WTC11 (cell line): ENCODE results near the gene RDH12. TPM values are rescaled to one million over a fixed set of nuclear protein-coding genes. Genes with fewer than 3 reads are reported as not detected.
"Not testable (repeated sequence)": the region's sequence is repeated elsewhere in the genome, so short reads cannot be mapped to it uniquely, and the experiment has no call there.

Source experiments
- ATAC-seq: fragments of 200-7000 bp; cut with Tn5 transposase; 2 replicates; pipeline ENCODE4 v1.10.0; 2021; ENCODE audit warnings: mild to moderate bottlenecking, moderate library complexity
- Bru-seq: library from RNA; stranded (reverse); fragments of 400-500 nt; gene quantifications from one replicate; lab custom pipeline; 2021; lab: Mats Ljungman, UMichigan
- CTCF ChIA-PET: fragments of 300-600 bp; sonication (Branson Sonifier 250); formaldehyde crosslinking; loops from one replicate; lab custom pipeline; 2021; ENCODE audit warnings: antibody characterized with exemption; lab: Charles Lee
- POLR2A ChIA-PET: fragments of 350-600 bp; sonication (Branson Sonifier 250); formaldehyde crosslinking; loops from one replicate; lab custom pipeline; 2021; ENCODE audit warnings: antibody characterized with exemption; lab: Charles Lee
- DNase-seq: peaks from one replicate; pipeline ENCODE4 v3.0.0; 2021; ENCODE audit warnings: low spot score
- H3K27ac Mint-ChIP-seq: 2 replicates; pipeline ENCODE4 v1.8.0; 2021; ENCODE audit warnings: mixed read lengths
- H3K27me3 Mint-ChIP-seq: 2 replicates; pipeline ENCODE4 v1.8.0; 2021; ENCODE audit warnings: low read depth, mild to moderate bottlenecking, moderate library complexity, mixed read lengths
- H3K36me3 Mint-ChIP-seq: 2 replicates; pipeline ENCODE4 v1.8.0; 2021; ENCODE audit warnings: mixed read lengths
- H3K4me1 Mint-ChIP-seq: 2 replicates; pipeline ENCODE4 v1.8.0; 2022; ENCODE audit warnings: mixed read lengths
- H3K4me3 Mint-ChIP-seq: 2 replicates; pipeline ENCODE4 v1.8.0; 2021; ENCODE audit warnings: mild to moderate bottlenecking, moderate library complexity, mixed read lengths
- H3K9me3 Mint-ChIP-seq: 2 replicates; pipeline ENCODE4 v1.8.0; 2021; ENCODE audit warnings: mixed read lengths
- ATF1 ChIP-seq: sonication (generic); formaldehyde crosslinking; IDR thresholded peaks from 2 replicates; pipeline ENCODE4 v1.8.1; 2023; ENCODE audit warnings: mild to moderate bottlenecking, moderate library complexity, missing genetic modification reagents
- CREB1 ChIP-seq: sonication (generic); formaldehyde crosslinking; IDR thresholded peaks from 2 replicates; pipeline ENCODE4 v1.8.0; 2023; ENCODE audit warnings: mild to moderate bottlenecking, missing genetic modification reagents
- CREM ChIP-seq: sonication (generic); formaldehyde crosslinking; IDR thresholded peaks from 2 replicates; pipeline ENCODE4 v1.8.1; 2022; ENCODE audit warnings: mild to moderate bottlenecking, missing genetic modification reagents, moderate library complexity
- CTCF ChIP-seq: fragments of 200-600 bp; IDR thresholded peaks from 2 replicates; pipeline ENCODE4 v1.8.0; 2022; ENCODE audit warnings: antibody characterized with exemption
- FOXJ3 ChIP-seq: sonication (generic); formaldehyde crosslinking; IDR thresholded peaks from 2 replicates; pipeline ENCODE4 v1.9.0; 2021; ENCODE audit warnings: missing genetic modification reagents, mild to moderate bottlenecking, borderline replicate concordance
- KAT7 ChIP-seq: sonication (generic); formaldehyde crosslinking; IDR thresholded peaks from 2 replicates; pipeline ENCODE4 v1.8.1; 2023; ENCODE audit warnings: missing genetic modification reagents, mild to moderate bottlenecking, borderline replicate concordance
- NFATC4 ChIP-seq: fragments of 250-450 bp; sonication (Bioruptor Pico); IDR thresholded peaks from 2 replicates; pipeline ENCODE4 v1.9.0; 2021; ENCODE audit warnings: mild to moderate bottlenecking
- TCF7 ChIP-seq: sonication (generic); formaldehyde crosslinking; IDR thresholded peaks from 2 replicates; pipeline ENCODE4 v1.8.0; 2022; ENCODE audit warnings: mild to moderate bottlenecking, low read depth, missing genetic modification reagents, moderate library complexity
- TEAD1 ChIP-seq: sonication (generic); formaldehyde crosslinking; IDR thresholded peaks from 2 replicates; pipeline ENCODE4 v1.8.0; 2022; ENCODE audit warnings: mild to moderate bottlenecking, missing genetic modification reagents
- ZNF219 ChIP-seq: sonication (generic); formaldehyde crosslinking; IDR thresholded peaks from 2 replicates; pipeline ENCODE4 v1.8.0; 2023; ENCODE audit warnings: missing genetic modification reagents, mild to moderate bottlenecking, borderline replicate concordance
- ZNF416 ChIP-seq: fragments of 250-450 bp; sonication (Bioruptor Pico); IDR thresholded peaks from 2 replicates; pipeline ENCODE4 v1.9.0; 2021; ENCODE audit warnings: mild to moderate bottlenecking, inconsistent platforms
- long read RNA-seq, 3 experiments: library from RNA in 1 of 3; library from capped mRNA in 1 of 3; library from polyadenylated mRNA in 1 of 3; unstranded in 2 of 3; stranded (forward) in 1 of 3; transcript quantifications; one replicate each; pipeline ENCODE4 v2.0.0, GENCODE V29; 2021
- total RNA-seq: library from RNA; stranded (reverse); gene quantifications from 3 replicates; pipeline ENCODE4 v1.2.3, GENCODE V29; 2021
- TF ChIP-seq, protein P1 (sequence below): sonication (generic); formaldehyde crosslinking; IDR thresholded peaks from 2 replicates; pipeline ENCODE4 v1.8.1; 2023; ENCODE audit warnings: mild to moderate bottlenecking, missing genetic modification reagents, moderate library complexity
- TF ChIP-seq, protein P2 (sequence below): sonication (generic); formaldehyde crosslinking; IDR thresholded peaks from 2 replicates; pipeline ENCODE4 v1.8.0; 2023; ENCODE audit warnings: mild to moderate bottlenecking, missing genetic modification reagents
- TF ChIP-seq, protein P3 (sequence below): sonication (generic); formaldehyde crosslinking; IDR thresholded peaks from 2 replicates; pipeline ENCODE4 v1.8.1; 2023; ENCODE audit warnings: mild to moderate bottlenecking, missing genetic modification reagents
- TF ChIP-seq, protein P4 (sequence below): fragments of 250-450 bp; sonication (Bioruptor Pico); IDR thresholded peaks from 2 replicates; pipeline ENCODE4 v2.1.2; 2022; ENCODE audit warnings: mild to moderate bottlenecking, moderate library complexity
- TF ChIP-seq, protein P5 (sequence below): sonication (generic); formaldehyde crosslinking; IDR thresholded peaks from 2 replicates; pipeline ENCODE4 v1.8.0; 2022; ENCODE audit warnings: mild to moderate bottlenecking, missing genetic modification reagents
- TF ChIP-seq, protein P6 (sequence below): fragments of 250-450 bp; sonication (Bioruptor Pico); IDR thresholded peaks from 2 replicates; pipeline ENCODE4 v1.9.0; 2021; ENCODE audit warnings: moderate library complexity, mild to moderate bottlenecking, inconsistent platforms, borderline replicate concordance

The RDH12 gene
- 0.55 to 0.77 TPM (median 0.66 TPM) in 3 replicates for total RNA-seq
- Bru-seq, nascent RNA: percentile 17 among the genes with signal in this experiment
- long read RNA-seq, experiment 1, partial matches to known transcripts: 1 of 1 reads
- long read RNA-seq, experiment 1, other reads (novel, unspliced or antisense): 0 of 1 reads
- long read RNA-seq, experiment 2, partial matches to known transcripts: 0 of 2 reads
- long read RNA-seq, experiment 2, other reads (novel, unspliced or antisense): 2 of 2 reads
- long read RNA-seq, experiment 3, partial matches to known transcripts: 5 of 6 reads
- long read RNA-seq, experiment 3, other reads (novel, unspliced or antisense): 1 of 6 reads

DNA sequence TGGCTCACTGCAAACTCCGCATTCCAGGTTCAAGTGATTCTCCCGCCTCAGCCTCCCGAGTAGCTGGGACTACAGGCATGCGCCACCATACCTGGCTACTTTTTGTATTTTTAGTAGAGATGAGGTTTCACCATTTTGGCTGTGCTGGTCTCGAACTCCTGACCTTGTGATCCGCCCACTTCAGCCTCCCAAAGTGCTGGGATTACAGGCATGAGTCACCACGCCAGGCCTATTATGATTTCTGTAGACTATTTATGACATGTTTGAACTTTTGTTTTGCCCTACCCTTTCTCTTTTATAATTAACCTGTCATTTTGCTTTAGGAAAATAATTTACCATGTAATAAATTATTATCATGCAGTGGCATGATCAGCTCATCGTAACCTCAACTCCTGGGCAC lies at the start of gene RDH12:
Gene RDH12, plus strand, starts transcription at position 395 of the 400 bp plus-strand sequence. CDS start 20,757 bp downstream, outside the sequence.
- H3K4me1 Mint-ChIP-seq, H3K4me3 Mint-ChIP-seq, POLR2A ChIA-PET, H3K36me3 Mint-ChIP-seq, DNase-seq, ATAC-seq, H3K9me3 Mint-ChIP-seq, H3K27ac Mint-ChIP-seq, H3K27me3 Mint-ChIP-seq: not testable (repeated sequence)
- CTCF ChIA-PET: interaction anchor here (0.9 kb wide), 1 partner anchor 174 kb away, joined by 4 read pairs; no protein-coding TSS in a partner anchor

DNA sequence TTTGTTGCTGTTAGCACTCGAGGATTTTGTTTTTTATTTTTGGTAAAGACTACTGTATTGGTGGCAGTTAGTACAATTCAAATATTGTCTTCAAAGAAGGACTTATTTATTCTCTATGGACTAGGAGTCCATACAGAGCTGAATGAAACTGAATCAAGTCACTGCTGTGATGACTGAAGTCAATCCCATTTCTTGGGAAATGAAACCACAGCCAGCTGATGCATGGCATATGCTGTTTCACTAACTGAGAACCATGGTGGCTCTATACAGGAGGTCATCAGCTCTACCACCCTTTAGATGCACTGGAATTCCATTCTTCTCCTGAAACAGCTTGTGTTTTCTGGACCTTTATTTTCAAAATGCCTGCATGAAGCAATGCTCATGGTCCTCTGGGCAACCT lies 49.5 kb upstream of the RDH12 start:
- DNase-seq (no peak), ATAC-seq (no peak)
- no peaks in the 10 kb centered on the region for H3K9me3 Mint-ChIP-seq
- H3K4me3 Mint-ChIP-seq: no peak overlapping the region
- H3K27me3 Mint-ChIP-seq: no peaks in the 10 kb centered on the region
- POLR2A ChIA-PET: no interaction called here
- peaks cover 66% of the 10 kb centered on the region for H3K36me3 Mint-ChIP-seq
- TF ChIP-seq, protein P1, sequence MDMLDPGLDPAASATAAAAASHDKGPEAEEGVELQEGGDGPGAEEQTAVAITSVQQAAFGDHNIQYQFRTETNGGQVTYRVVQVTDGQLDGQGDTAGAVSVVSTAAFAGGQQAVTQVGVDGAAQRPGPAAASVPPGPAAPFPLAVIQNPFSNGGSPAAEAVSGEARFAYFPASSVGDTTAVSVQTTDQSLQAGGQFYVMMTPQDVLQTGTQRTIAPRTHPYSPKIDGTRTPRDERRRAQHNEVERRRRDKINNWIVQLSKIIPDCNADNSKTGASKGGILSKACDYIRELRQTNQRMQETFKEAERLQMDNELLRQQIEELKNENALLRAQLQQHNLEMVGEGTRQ (CRISPR knock-in tag): no peak
- TF ChIP-seq CTCF (no peak), CREM (CRISPR knock-in tag) (no peak), CREB1 (CRISPR knock-in tag) (no peak), NFATC4 (CRISPR knock-in tag) (no peak), ZNF219 (CRISPR knock-in tag) (no peak), ATF1 (no peak), TEAD1 (CRISPR knock-in tag) (no peak)
- TF ChIP-seq, protein P2, sequence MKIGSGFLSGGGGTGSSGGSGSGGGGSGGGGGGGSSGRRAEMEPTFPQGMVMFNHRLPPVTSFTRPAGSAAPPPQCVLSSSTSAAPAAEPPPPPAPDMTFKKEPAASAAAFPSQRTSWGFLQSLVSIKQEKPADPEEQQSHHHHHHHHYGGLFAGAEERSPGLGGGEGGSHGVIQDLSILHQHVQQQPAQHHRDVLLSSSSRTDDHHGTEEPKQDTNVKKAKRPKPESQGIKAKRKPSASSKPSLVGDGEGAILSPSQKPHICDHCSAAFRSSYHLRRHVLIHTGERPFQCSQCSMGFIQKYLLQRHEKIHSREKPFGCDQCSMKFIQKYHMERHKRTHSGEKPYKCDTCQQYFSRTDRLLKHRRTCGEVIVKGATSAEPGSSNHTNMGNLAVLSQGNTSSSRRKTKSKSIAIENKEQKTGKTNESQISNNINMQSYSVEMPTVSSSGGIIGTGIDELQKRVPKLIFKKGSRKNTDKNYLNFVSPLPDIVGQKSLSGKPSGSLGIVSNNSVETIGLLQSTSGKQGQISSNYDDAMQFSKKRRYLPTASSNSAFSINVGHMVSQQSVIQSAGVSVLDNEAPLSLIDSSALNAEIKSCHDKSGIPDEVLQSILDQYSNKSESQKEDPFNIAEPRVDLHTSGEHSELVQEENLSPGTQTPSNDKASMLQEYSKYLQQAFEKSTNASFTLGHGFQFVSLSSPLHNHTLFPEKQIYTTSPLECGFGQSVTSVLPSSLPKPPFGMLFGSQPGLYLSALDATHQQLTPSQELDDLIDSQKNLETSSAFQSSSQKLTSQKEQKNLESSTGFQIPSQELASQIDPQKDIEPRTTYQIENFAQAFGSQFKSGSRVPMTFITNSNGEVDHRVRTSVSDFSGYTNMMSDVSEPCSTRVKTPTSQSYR (CRISPR knock-in tag): no peak
- H3K4me1 Mint-ChIP-seq: no peaks in the 10 kb centered on the region
- H3K27ac Mint-ChIP-seq: no peak overlapping the region
- CTCF ChIA-PET: interaction anchor here (1.1 kb wide), 1 partner anchor 15 kb away, joined by 3 read pairs; no protein-coding TSS in a partner anchor

DNA sequence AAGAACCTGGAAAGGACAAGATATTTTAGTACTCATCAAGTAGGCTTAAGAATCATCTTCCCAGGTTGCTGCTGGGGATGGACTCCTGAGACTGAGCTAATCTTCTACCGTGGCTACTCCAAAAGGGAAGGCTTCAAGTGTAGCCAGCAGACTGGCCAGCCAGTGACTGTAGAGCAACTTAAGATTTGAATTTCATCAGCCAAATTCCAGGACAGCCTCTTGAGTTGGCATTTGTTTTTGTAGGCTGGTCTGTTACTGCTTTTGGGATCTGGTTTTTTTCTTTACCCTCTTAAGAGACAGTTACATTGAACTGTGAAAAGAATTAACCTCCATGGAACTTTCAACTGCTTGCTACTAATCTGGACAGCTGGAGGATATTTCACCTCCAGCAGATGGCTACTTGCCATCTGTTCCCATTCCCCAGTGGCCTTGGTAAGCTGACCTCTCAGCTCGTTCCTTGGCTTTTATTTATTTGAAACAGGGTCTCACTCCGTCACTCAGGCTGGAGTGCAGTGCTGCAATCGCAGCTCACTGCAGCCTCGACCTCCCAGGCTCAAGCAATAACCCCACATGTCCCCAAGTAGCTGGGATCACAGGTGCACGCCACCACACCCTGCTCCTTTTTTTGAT lies 47.9 kb upstream of the RDH12 start:
- H3K9me3 Mint-ChIP-seq: no peaks in the 10 kb centered on the region
- no peak overlapping the region for H3K27ac Mint-ChIP-seq
- POLR2A ChIA-PET: interaction anchor here (1.1 kb wide), 1 partner anchor 33 kb away, joined by 3 read pairs; no protein-coding TSS in a partner anchor
- no peaks in the 10 kb centered on the region for H3K27me3 Mint-ChIP-seq
- no peaks in the 10 kb centered on the region for H3K4me1 Mint-ChIP-seq
- CTCF ChIA-PET: interaction anchor here (0.9 kb wide), 1 partner anchor 50 kb away, joined by 4 read pairs; no protein-coding TSS in a partner anchor
- peaks cover 65% of the 10 kb centered on the region for H3K36me3 Mint-ChIP-seq
- ATAC-seq: no peak
- H3K4me3 Mint-ChIP-seq: no peak overlapping the region
- DNase-seq: no peak
- TF ChIP-seq, protein P3, sequence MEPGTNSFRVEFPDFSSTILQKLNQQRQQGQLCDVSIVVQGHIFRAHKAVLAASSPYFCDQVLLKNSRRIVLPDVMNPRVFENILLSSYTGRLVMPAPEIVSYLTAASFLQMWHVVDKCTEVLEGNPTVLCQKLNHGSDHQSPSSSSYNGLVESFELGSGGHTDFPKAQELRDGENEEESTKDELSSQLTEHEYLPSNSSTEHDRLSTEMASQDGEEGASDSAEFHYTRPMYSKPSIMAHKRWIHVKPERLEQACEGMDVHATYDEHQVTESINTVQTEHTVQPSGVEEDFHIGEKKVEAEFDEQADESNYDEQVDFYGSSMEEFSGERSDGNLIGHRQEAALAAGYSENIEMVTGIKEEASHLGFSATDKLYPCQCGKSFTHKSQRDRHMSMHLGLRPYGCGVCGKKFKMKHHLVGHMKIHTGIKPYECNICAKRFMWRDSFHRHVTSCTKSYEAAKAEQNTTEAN: no peak
- TF ChIP-seq, protein P4, sequence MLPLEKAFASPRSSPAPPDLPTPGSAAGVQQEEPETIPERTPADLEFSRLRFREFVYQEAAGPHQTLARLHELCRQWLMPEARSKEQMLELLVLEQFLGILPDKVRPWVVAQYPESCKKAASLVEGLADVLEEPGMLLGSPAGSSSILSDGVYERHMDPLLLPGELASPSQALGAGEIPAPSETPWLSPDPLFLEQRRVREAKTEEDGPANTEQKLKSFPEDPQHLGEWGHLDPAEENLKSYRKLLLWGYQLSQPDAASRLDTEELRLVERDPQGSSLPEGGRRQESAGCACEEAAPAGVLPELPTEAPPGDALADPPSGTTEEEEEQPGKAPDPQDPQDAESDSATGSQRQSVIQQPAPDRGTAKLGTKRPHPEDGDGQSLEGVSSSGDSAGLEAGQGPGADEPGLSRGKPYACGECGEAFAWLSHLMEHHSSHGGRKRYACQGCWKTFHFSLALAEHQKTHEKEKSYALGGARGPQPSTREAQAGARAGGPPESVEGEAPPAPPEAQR: no peak
- TF ChIP-seq TCF7 (CRISPR knock-in tag) (no peak), CREM (CRISPR knock-in tag) (no peak), ZNF416 (CRISPR knock-in tag) (no peak), FOXJ3 (CRISPR knock-in tag) (no peak), TEAD1 (CRISPR knock-in tag) (no peak), KAT7 (CRISPR knock-in tag) (no peak)
- TF ChIP-seq, protein P5, sequence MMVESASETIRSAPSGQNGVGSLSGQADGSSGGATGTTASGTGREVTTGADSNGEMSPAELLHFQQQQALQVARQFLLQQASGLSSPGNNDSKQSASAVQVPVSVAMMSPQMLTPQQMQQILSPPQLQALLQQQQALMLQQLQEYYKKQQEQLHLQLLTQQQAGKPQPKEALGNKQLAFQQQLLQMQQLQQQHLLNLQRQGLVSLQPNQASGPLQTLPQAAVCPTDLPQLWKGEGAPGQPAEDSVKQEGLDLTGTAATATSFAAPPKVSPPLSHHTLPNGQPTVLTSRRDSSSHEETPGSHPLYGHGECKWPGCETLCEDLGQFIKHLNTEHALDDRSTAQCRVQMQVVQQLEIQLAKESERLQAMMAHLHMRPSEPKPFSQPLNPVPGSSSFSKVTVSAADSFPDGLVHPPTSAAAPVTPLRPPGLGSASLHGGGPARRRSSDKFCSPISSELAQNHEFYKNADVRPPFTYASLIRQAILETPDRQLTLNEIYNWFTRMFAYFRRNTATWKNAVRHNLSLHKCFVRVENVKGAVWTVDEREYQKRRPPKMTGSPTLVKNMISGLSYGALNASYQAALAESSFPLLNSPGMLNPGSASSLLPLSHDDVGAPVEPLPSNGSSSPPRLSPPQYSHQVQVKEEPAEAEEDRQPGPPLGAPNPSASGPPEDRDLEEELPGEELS (CRISPR knock-in tag): no peak
- TF ChIP-seq, protein P6, sequence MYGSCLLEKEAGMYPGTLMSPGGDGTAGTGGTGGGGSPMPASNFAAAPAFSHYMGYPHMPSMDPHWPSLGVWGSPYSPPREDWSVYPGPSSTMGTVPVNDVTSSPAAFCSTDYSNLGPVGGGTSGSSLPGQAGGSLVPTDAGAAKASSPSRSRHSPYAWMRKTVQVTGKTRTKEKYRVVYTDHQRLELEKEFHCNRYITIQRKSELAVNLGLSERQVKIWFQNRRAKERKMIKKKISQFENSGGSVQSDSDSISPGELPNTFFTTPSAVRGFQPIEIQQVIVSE (CRISPR knock-in tag): no peak
